ENCODE data around the gene TPSB2. TPM values are rescaled to one million over a fixed set of nuclear protein-coding genes. Genes with fewer than 3 reads are reported as not detected.

TPSB2 gene
- total and polyA plus RNA-seq, 9 of the 15 experiments (the other 6 are each of a cell fraction or from before 2014, with no cell fraction given), result 0.18 TPM; not detected in 8

- intact Hi-C loops (cut with micrococcal nuclease), result no loop called here
- TF ChIP-seq MLX (CRISPR knock-in tag; conservative IDR thresholded peaks at IDR 0.05) (no peak), CEBPG (CRISPR knock-in tag; IDR thresholded peaks at IDR 0.05) (no peak), CEBPG (tag; conservative IDR thresholded peaks at IDR 0.05 in 1 of 2, IDR thresholded peaks at IDR 0.05 in 1 of 2) (no peak), FOXP4 (CRISPR knock-in tag; IDR thresholded peaks at IDR 0.05; ENCODE audit: borderline replicate concordance) (no peak), NFATC3 (IDR thresholded peaks at IDR 0.05) (no peak), ZNF76 (CRISPR knock-in tag; IDR thresholded peaks at IDR 0.05; ENCODE audit: borderline replicate concordance) (no peak), ZNF785 (CRISPR knock-in tag; IDR thresholded peaks at IDR 0.05) (no peak), ZNF589 (CRISPR knock-in tag; IDR thresholded peaks at IDR 0.05; ENCODE audit: low read depth) (no peak), ZNF79 (CRISPR knock-in tag; IDR thresholded peaks at IDR 0.05; ENCODE audit: low read depth) (no peak)
- TF ChIP-seq, protein P1, sequence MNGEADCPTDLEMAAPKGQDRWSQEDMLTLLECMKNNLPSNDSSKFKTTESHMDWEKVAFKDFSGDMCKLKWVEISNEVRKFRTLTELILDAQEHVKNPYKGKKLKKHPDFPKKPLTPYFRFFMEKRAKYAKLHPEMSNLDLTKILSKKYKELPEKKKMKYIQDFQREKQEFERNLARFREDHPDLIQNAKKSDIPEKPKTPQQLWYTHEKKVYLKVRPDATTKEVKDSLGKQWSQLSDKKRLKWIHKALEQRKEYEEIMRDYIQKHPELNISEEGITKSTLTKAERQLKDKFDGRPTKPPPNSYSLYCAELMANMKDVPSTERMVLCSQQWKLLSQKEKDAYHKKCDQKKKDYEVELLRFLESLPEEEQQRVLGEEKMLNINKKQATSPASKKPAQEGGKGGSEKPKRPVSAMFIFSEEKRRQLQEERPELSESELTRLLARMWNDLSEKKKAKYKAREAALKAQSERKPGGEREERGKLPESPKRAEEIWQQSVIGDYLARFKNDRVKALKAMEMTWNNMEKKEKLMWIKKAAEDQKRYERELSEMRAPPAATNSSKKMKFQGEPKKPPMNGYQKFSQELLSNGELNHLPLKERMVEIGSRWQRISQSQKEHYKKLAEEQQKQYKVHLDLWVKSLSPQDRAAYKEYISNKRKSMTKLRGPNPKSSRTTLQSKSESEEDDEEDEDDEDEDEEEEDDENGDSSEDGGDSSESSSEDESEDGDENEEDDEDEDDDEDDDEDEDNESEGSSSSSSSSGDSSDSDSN (IDR thresholded peaks at IDR 0.05; ENCODE audit: borderline replicate concordance in 1 of 2, low read depth in 2 of 2, low read length in 2 of 2), result 0 out of 4 replicates have a peak, but pooled peaks of 1 of the 2 experiments have one; percentile 46
- TF ChIP-seq, protein P2, sequence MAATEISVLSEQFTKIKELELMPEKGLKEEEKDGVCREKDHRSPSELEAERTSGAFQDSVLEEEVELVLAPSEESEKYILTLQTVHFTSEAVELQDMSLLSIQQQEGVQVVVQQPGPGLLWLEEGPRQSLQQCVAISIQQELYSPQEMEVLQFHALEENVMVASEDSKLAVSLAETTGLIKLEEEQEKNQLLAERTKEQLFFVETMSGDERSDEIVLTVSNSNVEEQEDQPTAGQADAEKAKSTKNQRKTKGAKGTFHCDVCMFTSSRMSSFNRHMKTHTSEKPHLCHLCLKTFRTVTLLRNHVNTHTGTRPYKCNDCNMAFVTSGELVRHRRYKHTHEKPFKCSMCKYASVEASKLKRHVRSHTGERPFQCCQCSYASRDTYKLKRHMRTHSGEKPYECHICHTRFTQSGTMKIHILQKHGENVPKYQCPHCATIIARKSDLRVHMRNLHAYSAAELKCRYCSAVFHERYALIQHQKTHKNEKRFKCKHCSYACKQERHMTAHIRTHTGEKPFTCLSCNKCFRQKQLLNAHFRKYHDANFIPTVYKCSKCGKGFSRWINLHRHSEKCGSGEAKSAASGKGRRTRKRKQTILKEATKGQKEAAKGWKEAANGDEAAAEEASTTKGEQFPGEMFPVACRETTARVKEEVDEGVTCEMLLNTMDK (IDR thresholded peaks at IDR 0.05; ENCODE audit: borderline replicate concordance, insufficient read depth, low read depth, low read length, poor library complexity, severe bottlenecking), result peak; percentile 83
These were observed 9.8 kb downstream of the TPSB2 start for GRCh38 chr16:1220098-1220728.

More at GRCh38 chr16:1220098-1220728, 9.8 kb downstream of the TPSB2 start:
- Histone ChIP-seq H3K79me2 (ENCODE audit: control insufficient read depth, insufficient read depth, low read length) (no peaks in the 10 kb centered on the region), H3K36me3 (ENCODE audit: control insufficient read depth, insufficient read depth, low read length) (no peaks in the 10 kb centered on the region), H3K27me3 (ENCODE audit: control insufficient read depth in 2 of 2, insufficient read depth in 2 of 2, low read length in 2 of 2) (peaks cover 55 to 93% of the 10 kb centered on the region in 2 experiments), H2AFZ (ENCODE audit: low read depth, low read length) (no peak overlapping the region), H3K9me3 (replicated peaks; ENCODE audit: control insufficient read depth, insufficient read depth, low read depth, low read length) (no peaks in the 10 kb centered on the region), H3K9ac (ENCODE audit: insufficient read depth in 1 of 2, low read depth in 2 of 2, low read length in 2 of 2) (no peak overlapping the region), H3K4me1 (replicated peaks in 1 of 2; ENCODE audit: control insufficient read depth in 2 of 2, insufficient read depth in 2 of 2, low read length in 2 of 2) (peaks cover 0 to 75% of the 10 kb centered on the region in 2 experiments; a peak in 2 of 5 replicates), H3K27ac (ENCODE audit: extremely low read depth, low read depth, low read length) (no peak overlapping the region), H3K9me1 (ENCODE audit: control insufficient read depth, insufficient read depth, low read length) (no peaks in the 10 kb centered on the region), H4K20me1 (replicated peaks; ENCODE audit: control insufficient read depth, insufficient read depth, low read length) (peaks cover 20% of the 10 kb centered on the region), H3K4me2 (ENCODE audit: insufficient read depth, low read length) (no peak overlapping the region), H3K4me3 (peak overlapping the region; percentile 24; the same call in 1 of the 2 replicates)
- ChIA-PET POLR2A (no interaction called here), CTCF (ENCODE audit: low intra/inter-chr PET ratio) (no interaction called here)
- in situ Hi-C loops (cut with MboI), result no loop called here
- DNase-seq (ENCODE audit: extremely low read depth in 1 of 4, low spot score in 3 of 4) (peak in 3 of 4 experiments; percentile 35 to 51 (median 43)), ATAC-seq (peak; percentile 78), FAIRE-seq (no peak)
- 15% methylated on average over 27 of the region's 55 CpGs for WGBS (ENCODE audit: insufficient coverage, low coverage, missing lambda C conversion rate)
- BruUV-seq (replicated peaks), result no TSS peak

Measured in K562 (cell line).